B cell (primary cell): ENCODE measurements around the gene TNRC6C. TPM values are rescaled to one million over a fixed set of nuclear protein-coding genes. Genes with fewer than 3 reads are reported as not detected.
A peak's percentile ranks its signal among the peaks of the same experiment; 100 is the strongest.

Experiments
- ATAC-seq: fragments of 200-7000 bp; cut with Tn5 transposase; one replicate; pipeline ENCODE4 v1.10.0; 2021; ENCODE audit warnings: low read depth, mild to moderate bottlenecking, moderate number of reproducible peaks, moderate library complexity
- CTCF ChIA-PET: fragments of 350-600 bp; sonication (Branson Sonifier 250); formaldehyde crosslinking; loops from one replicate; lab custom pipeline; 2021; ENCODE audit warnings: antibody characterized with exemption, inconsistent platforms; lab: Charles Lee
- POLR2A ChIA-PET: fragments of 350-600 bp; sonication (Branson Sonifier 250); formaldehyde crosslinking; loops from one replicate; lab custom pipeline; 2021; ENCODE audit warnings: antibody characterized with exemption; lab: Charles Lee
- DNase-seq: peaks from one replicate; pipeline ENCODE4 v3.0.0; 2013
- H2AFZ ChIP-seq: 2 replicates; pipeline ENCODE4 v1.6.1; 2012; ENCODE audit warnings: mild to moderate bottlenecking, low read depth, low read length; ENCODE audit not compliant: insufficient read depth, poor library complexity, severe bottlenecking
- H3K27ac ChIP-seq, 2 donors: 1 replicate in 1 of 2; 2 replicates in 1 of 2; pipeline ENCODE4 v1.5.1; 2012 to 2013; ENCODE audit warnings: low read length in 2 of 2, mild to moderate bottlenecking in 2 of 2, moderate library complexity in 1 of 2
- H3K27me3 ChIP-seq, 4 experiments: fragments of 200-600 bp in 1 of 4; sonication (generic) in 1 of 4; replicated peaks in 1 of 4; 1 replicate in 2 of 4; 2 replicates in 2 of 4; pipeline versions ENCODE4 v1.6.1 to v1.7.0; 2013 to 2016; ENCODE audit warnings: low read length in 3 of 4, mild to moderate bottlenecking in 2 of 4, mixed read lengths in 1 of 4, moderate library complexity in 1 of 4; ENCODE audit not compliant: insufficient read depth in 4 of 4, control insufficient read depth in 3 of 4; ENCODE audit errors: control extremely low read depth in 1 of 4
- H3K36me3 ChIP-seq, 2 experiments: replicated peaks in 1 of 2; 1 replicate in 1 of 2; 2 replicates in 1 of 2; pipeline versions ENCODE4 v1.6.1 to v1.7.1; 2013; ENCODE audit warnings: low read length in 1 of 2; ENCODE audit not compliant: insufficient read depth in 2 of 2, control insufficient read depth in 1 of 2; ENCODE audit errors: control extremely low read depth in 1 of 2, extremely low read depth in 1 of 2
- H3K4me1 ChIP-seq, 2 donors: fragments of 200-600 bp in 1 of 2; sonication (generic) in 1 of 2; 1 replicate in 1 of 2; 2 replicates in 1 of 2; pipeline versions ENCODE4 v1.5.1 to v1.6.1; 2013 to 2017; ENCODE audit warnings: low read length in 2 of 2; ENCODE audit not compliant: control insufficient read depth in 2 of 2, insufficient read depth in 2 of 2
- H3K4me2 ChIP-seq: replicated peaks from 2 replicates; pipeline ENCODE3; 2012; ENCODE audit warnings: mild to moderate bottlenecking, low read depth, low read length; ENCODE audit not compliant: poor library complexity, severe bottlenecking
- H3K4me3 ChIP-seq, 5 experiments: fragments of 200-600 bp in 1 of 5; sonication (generic) in 1 of 5; 1 replicate in 3 of 5; 2 replicates in 2 of 5; pipeline versions ENCODE4 v1.5.1 to v1.7.0; 2011 to 2016; ENCODE audit warnings: low read length in 4 of 5, mild to moderate bottlenecking in 4 of 5, low read depth in 2 of 5, control low read depth in 1 of 5, moderate library complexity in 1 of 5; ENCODE audit not compliant: insufficient read depth in 1 of 5; ENCODE audit errors: control extremely low read depth in 1 of 5, extremely low read depth in 1 of 5
- H3K79me2 ChIP-seq: fragments of 200-600 bp; sonication (generic); one replicate; pipeline ENCODE4 v1.6.0; 2016; ENCODE audit warnings: low read length; ENCODE audit not compliant: control insufficient read depth, insufficient read depth
- H3K9ac ChIP-seq: fragments of 200-600 bp; sonication (generic); 2 replicates; pipeline ENCODE4 v1.6.1; 2017; ENCODE audit warnings: mild to moderate bottlenecking, low read length, moderate library complexity
- H3K9me3 ChIP-seq, 3 donors: one replicate each; pipeline versions ENCODE4 v1.6.1 to v1.7.1; 2013; ENCODE audit warnings: low read length in 2 of 3; ENCODE audit not compliant: control insufficient read depth in 2 of 3, insufficient read depth in 1 of 3; ENCODE audit errors: control extremely low read depth in 1 of 3
- H4K20me1 ChIP-seq: 2 replicates; pipeline ENCODE4 v1.6.0; 2012; ENCODE audit warnings: mild to moderate bottlenecking, low read length; ENCODE audit not compliant: insufficient read depth, control insufficient read depth, poor library complexity, severe bottlenecking
- H3K27ac Mint-ChIP-seq: one replicate; pipeline ENCODE4 v1.8.0; 2021; ENCODE audit warnings: mixed read lengths
- H3K27me3 Mint-ChIP-seq: one replicate; pipeline ENCODE4 v1.8.0; 2021; ENCODE audit warnings: mixed read lengths
- H3K4me1 Mint-ChIP-seq: one replicate; pipeline ENCODE4 v1.8.0; 2021; ENCODE audit warnings: mixed read lengths
- H3K4me3 Mint-ChIP-seq: one replicate; pipeline ENCODE4 v1.8.0; 2021; ENCODE audit warnings: mixed read lengths
- H3K9me3 Mint-ChIP-seq: one replicate; pipeline ENCODE4 v1.8.0; 2022; ENCODE audit warnings: mixed read lengths; ENCODE audit not compliant: insufficient read depth
- CTCF ChIP-seq: fragments of 200-600 bp; IDR thresholded peaks from one replicate; pipeline ENCODE4 v1.8.0; 2022; ENCODE audit warnings: antibody characterized with exemption, mild to moderate bottlenecking
- EZH2 ChIP-seq: IDR thresholded peaks from 2 replicates; pipeline ENCODE4 v1.6.1; 2012; ENCODE audit warnings: borderline replicate concordance, low read depth, mild to moderate bottlenecking, moderate library complexity, low read length; ENCODE audit not compliant: insufficient read depth, poor library complexity, severe bottlenecking
- WGBS: methylation state at CpG from one replicate; pipeline ENCODE4 v1.1.5; 2013; ENCODE audit warnings: missing lambda C conversion rate; ENCODE audit not compliant: insufficient coverage; 5-methylcytosine and 5-hydroxymethylcytosine counted together
- intact Hi-C: fragments of 100-400 bp; cut with micrococcal nuclease; formaldehyde crosslinking; loops from one replicate; pipeline ENCODE4 v1.10.0; 2022
- polyA plus RNA-seq: library from polyadenylated mRNA; depleted of rRNA; stranded (reverse); fragments of >200 nt; gene quantifications from 2 replicates; pipeline ENCODE4 v1.2.3, GENCODE V29; 2012
- total RNA-seq, 2 donors: library from RNA; stranded (reverse); fragments of 120-200 nt in 1 of 2; gene quantifications; 1 replicate in 1 of 2; 2 replicates in 1 of 2; pipeline versions ENCODE4 v1.2.3 to v1.2.4, GENCODE V29; 2013 to 2022

The TNRC6C gene
- total and polyA plus RNA-seq, 2 donors (not counting 1 experiment from before 2014, with no cell fraction given), result 3.9 to 63.8 TPM

DNA sequence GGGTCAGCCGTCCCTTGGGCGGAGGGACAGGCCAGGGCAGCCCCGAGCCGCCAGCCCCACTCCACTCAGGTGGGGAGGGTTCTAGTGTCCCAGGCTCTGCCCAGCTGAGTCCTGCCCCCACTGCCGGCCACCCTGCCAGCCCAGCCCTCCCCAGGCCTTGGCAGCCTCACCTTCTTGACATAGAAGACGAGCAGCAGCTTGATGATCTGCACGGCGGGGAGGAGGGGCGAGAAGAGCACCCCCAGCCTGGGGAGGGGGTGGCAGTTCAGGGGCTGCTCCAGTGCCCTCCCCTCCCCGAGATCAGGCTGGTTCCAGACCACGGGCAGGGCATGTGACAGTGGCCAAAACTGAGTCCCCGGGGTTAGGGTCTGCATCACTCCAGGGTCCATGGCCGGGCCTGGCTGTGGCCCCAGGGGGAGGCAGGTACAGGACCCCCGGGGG is 160.3 kb downstream of the TNRC6C start:
- peaks cover 45% of the 10 kb centered on the region for H3K4me1 Mint-ChIP-seq
- H3K9me3 Mint-ChIP-seq, result no peaks in the 10 kb centered on the region
- DNase-seq, result peak; percentile 10

More for the DNA sequence above, 160.3 kb downstream of the TNRC6C start:
- Histone ChIP-seq H3K36me3 (peaks cover 7 to 83% of the 10 kb centered on the region in 2 experiments), H3K9ac (no peak overlapping the region), H3K4me2 (no peak overlapping the region), H4K20me1 (peaks cover 82% of the 10 kb centered on the region), H3K79me2 (peaks cover 39% of the 10 kb centered on the region), H3K27ac (no peak overlapping the region), H2AFZ (no peak overlapping the region), H3K4me3 (no peak overlapping the region), H3K9me3 (no peaks in the 10 kb centered on the region), H3K4me1 (peaks cover 33 to 39% of the 10 kb centered on the region in 2 donors), H3K27me3 (no peaks in the 10 kb centered on the region)
- intact Hi-C loops, result loop anchor here (10.0 kb wide), 1 partner anchor 306 kb away; no protein-coding TSS in a partner anchor
- Mint-ChIP-seq H3K27me3 (no peaks in the 10 kb centered on the region), H3K27ac (peak overlapping the region; percentile 61), H3K4me3 (no peak overlapping the region)
- CTCF ChIA-PET, result interaction anchor here (0.7 to 13.9 kb wide), 3 partner anchors 16 to 55 kb away, joined by 3 to 169 read pairs (median 3); partner anchors contain the start of gene SYNGR2
- WGBS, result 96% methylated on average over 14 of the region's 14 CpGs
- POLR2A ChIA-PET, result interaction anchor here (1.2 to 1.9 kb wide), 2 partner anchors 10 to 56 kb away, joined by 5 to 12 read pairs; partner anchors contain the start of gene TMC6
- TF ChIP-seq EZH2 (no peak), CTCF (no peak)
- ATAC-seq, result no peak
